GM12878 (cell line): ENCODE measurements around the gene KCTD16. TPM values are rescaled to one million over a fixed set of nuclear protein-coding genes. Genes with fewer than 3 reads are reported as not detected.

ENCODE experiments used
- ATAC-seq: fragments of 200-7000 bp; cut with Tn5 transposase; 3 replicates; pipeline ENCODE4 v1.9.1; 2020; ENCODE audit warnings: mild to moderate bottlenecking, moderate library complexity
- BruUV-seq: library from RNA; stranded (reverse); fragments of 400-500 nt; replicated peaks from 2 replicates; lab custom pipeline; 2021; lab: Mats Ljungman, UMichigan
- CTCF ChIA-PET: fragments of 300-600 bp; sonication (Branson Sonifier 250); formaldehyde crosslinking; extraction: SDS; loops from one replicate; lab custom pipeline; 2021; ENCODE audit warnings: inconsistent platforms; lab: Yijun Ruan, JAX
- POLR2A ChIA-PET: fragments of 350-600 bp; formaldehyde crosslinking; extraction: SDS; loops from one replicate; lab custom pipeline; 2021; ENCODE audit warnings: inconsistent platforms; lab: Charles Lee
- RAD21 ChIA-PET: fragments of 300-600 bp; sonication (Branson Sonifier 250); formaldehyde crosslinking; loops from one replicate; lab custom pipeline; 2023; ENCODE audit warnings: antibody characterized with exemption; ENCODE audit not compliant: unreplicated experiment; lab: Charles Lee
- SMC1A ChIA-PET: fragments of 300-600 bp; sonication (Branson Sonifier 250); formaldehyde crosslinking; loops from one replicate; lab custom pipeline; 2023; ENCODE audit not compliant: unreplicated experiment, uncharacterized antibody; lab: Charles Lee
- DNase-seq: peaks from one replicate; pipeline ENCODE4 v3.0.0-alpha.2; 2011; ENCODE audit warnings: low read depth, low spot score
- FAIRE-seq: peaks from 3 replicates; lab custom pipeline; 2011; peaks lifted over from hg19 to GRCh38; lab: Jason Lieb, UNC
- H2AFZ ChIP-seq: 2 replicates; pipeline ENCODE4 v1.6.0; 2011; ENCODE audit warnings: low read depth, low read length, control low read depth; ENCODE audit not compliant: control insufficient read depth
- H3K27ac ChIP-seq: 2 replicates; pipeline ENCODE4 v1.5.1; 2011; ENCODE audit warnings: control low read depth; ENCODE audit not compliant: control insufficient read depth, insufficient read depth
- H3K27me3 ChIP-seq, 2 experiments: replicated peaks in 1 of 2; 2 replicates each; pipeline versions ENCODE4 v1.6.0 to v1.6.1; 2011; ENCODE audit warnings: low read length in 1 of 2; ENCODE audit not compliant: control insufficient read depth in 2 of 2, insufficient read depth in 2 of 2
- H3K36me3 ChIP-seq, 2 experiments: 2 replicates each; pipeline ENCODE4 v1.5.1; 2011; ENCODE audit warnings: low read length in 1 of 2; ENCODE audit not compliant: control insufficient read depth in 2 of 2, insufficient read depth in 2 of 2
- H3K4me1 ChIP-seq: 2 replicates; pipeline ENCODE4 v1.6.1; 2011; ENCODE audit warnings: mild to moderate bottlenecking, low read length, moderate library complexity, mixed read lengths; ENCODE audit not compliant: control insufficient read depth, insufficient read depth
- H3K4me2 ChIP-seq: 2 replicates; pipeline ENCODE4 v1.6.0; 2011; ENCODE audit warnings: control low read depth; ENCODE audit not compliant: control insufficient read depth, insufficient read depth
- H3K4me3 ChIP-seq: fragments of 200-600 bp; sonication (generic); 2 replicates; pipeline ENCODE4 v1.5.1; 2016
- H3K79me2 ChIP-seq: 2 replicates; pipeline ENCODE4 v1.6.0; 2011; ENCODE audit warnings: low read length; ENCODE audit not compliant: control insufficient read depth, insufficient read depth
- H3K9ac ChIP-seq: 2 replicates; pipeline ENCODE4 v1.8.0; 2011; ENCODE audit warnings: low read length, control low read depth, mixed read lengths; ENCODE audit not compliant: control insufficient read depth, insufficient read depth
- H3K9me3 ChIP-seq: replicated peaks from 3 replicates; pipeline ENCODE4 v1.5.1; 2011; ENCODE audit warnings: mild to moderate bottlenecking, low read length; ENCODE audit not compliant: control insufficient read depth, insufficient read depth
- H4K20me1 ChIP-seq: 2 replicates; pipeline ENCODE4 v1.6.0; 2011; ENCODE audit not compliant: control insufficient read depth, insufficient read depth
- CREB1 ChIP-seq: IDR thresholded peaks from 2 replicates; pipeline ENCODE4 v1.6.1; 2012; ENCODE audit warnings: low read depth, mild to moderate bottlenecking, inconsistent platforms
- NFXL1 ChIP-seq: fragments of 450-650 bp; IDR thresholded peaks from 2 replicates; pipeline ENCODE4 v1.6.1; 2017; ENCODE audit warnings: antibody characterized with exemption, mild to moderate bottlenecking, borderline replicate concordance
- NFYB ChIP-seq: IDR thresholded peaks from 2 replicates; pipeline ENCODE4 v1.6.1; 2011; ENCODE audit warnings: low read depth, mild to moderate bottlenecking, low read length, improper control_type of control experiment, moderate library complexity; ENCODE audit not compliant: insufficient read depth
- NR2C2 ChIP-seq: IDR thresholded peaks from 2 replicates; pipeline ENCODE4 v1.6.1; 2011; ENCODE audit warnings: borderline replicate concordance, low read depth; ENCODE audit not compliant: control insufficient read depth, insufficient read length
- PAX5 ChIP-seq: IDR thresholded peaks from 2 replicates; pipeline ENCODE4 v1.6.1; 2011; ENCODE audit warnings: low read depth, low read length, borderline replicate concordance
- SPI1 ChIP-seq: IDR thresholded peaks from 2 replicates; pipeline ENCODE4 v1.6.1; 2011; ENCODE audit warnings: low read depth, mild to moderate bottlenecking, low read length, moderate library complexity, borderline replicate concordance; ENCODE audit not compliant: insufficient read depth
- SRF ChIP-seq, 2 experiments: IDR thresholded peaks; 2 replicates each; pipeline ENCODE4 v1.6.1; 2011; ENCODE audit warnings: low read depth in 2 of 2, low read length in 2 of 2, mild to moderate bottlenecking in 1 of 2, moderate library complexity in 1 of 2
- TCF3 ChIP-seq: IDR thresholded peaks from 2 replicates; pipeline ENCODE4 v1.6.1; 2012; ENCODE audit warnings: low read depth, mild to moderate bottlenecking, low read length, borderline replicate concordance; ENCODE audit not compliant: insufficient read depth
- ZBED1 ChIP-seq: IDR thresholded peaks from 2 replicates; pipeline ENCODE4 v1.6.1; 2016; ENCODE audit warnings: borderline replicate concordance
- ZNF207 ChIP-seq: fragments of 450-650 bp; IDR thresholded peaks from 2 replicates; pipeline ENCODE4 v1.6.1; 2014; ENCODE audit warnings: antibody characterized with exemption, mild to moderate bottlenecking, borderline replicate concordance
- WGBS: methylation state at CpG from one replicate; pipeline ENCODE4 v1.1.6; 2016; ENCODE audit warnings: low lambda C conversion rate; ENCODE audit not compliant: insufficient replicate concordance, insufficient coverage; ENCODE audit errors: missing lambda C conversion rate; 5-methylcytosine and 5-hydroxymethylcytosine counted together
- in situ Hi-C: fragments of 300-500 bp; cut with MboI; formaldehyde crosslinking; loops from 9 replicates; pipeline ENCODE4 v1.14.3; 2018; ENCODE audit warnings: mixed read lengths
- intact Hi-C: fragments of 100-400 bp; cut with micrococcal nuclease; formaldehyde crosslinking; loops from one replicate; pipeline ENCODE4 v1.14.2; 2022; ENCODE audit not compliant: unreplicated experiment
- polyA plus RNA-seq, 11 experiments: library from polyadenylated mRNA; depleted of rRNA in 4 of 11; unstranded in 6 of 11; stranded (reverse) in 5 of 11; fragments of >200 nt; fragmentation: Nextera tagmentation in 4 of 11; fragmentation: Illumina TruSeq in 1 of 11; extraction: Ambion mirVana in 4 of 11; extraction: Trizol in 1 of 11; gene quantifications; 1 replicate in 1 of 11; 2 replicates in 10 of 11; pipeline versions ENCODE4 v1.2.1 to v1.2.3, GENCODE V29; 2011 to 2016; ENCODE audit warnings: inconsistent platforms in 2 of 11, missing spikeins in 2 of 11, low read depth in 1 of 11
- total RNA-seq, 4 experiments: library from RNA; depleted of rRNA in 3 of 4; stranded (reverse); fragments of >200 nt in 3 of 4; fragmentation: Illumina TruSeq in 1 of 4; extraction: Trizol in 1 of 4; gene quantifications; 2 replicates each; pipeline versions ENCODE4 v1.2.1 to v1.2.3, GENCODE V29; 2013 to 2021

Gene KCTD16
- total and polyA plus RNA-seq, 10 of the 15 experiments (the other 5 are each of a cell fraction or from before 2014, with no cell fraction given): 0.03 to 0.10 (median 0.06) TPM; not detected in 3

DNA sequence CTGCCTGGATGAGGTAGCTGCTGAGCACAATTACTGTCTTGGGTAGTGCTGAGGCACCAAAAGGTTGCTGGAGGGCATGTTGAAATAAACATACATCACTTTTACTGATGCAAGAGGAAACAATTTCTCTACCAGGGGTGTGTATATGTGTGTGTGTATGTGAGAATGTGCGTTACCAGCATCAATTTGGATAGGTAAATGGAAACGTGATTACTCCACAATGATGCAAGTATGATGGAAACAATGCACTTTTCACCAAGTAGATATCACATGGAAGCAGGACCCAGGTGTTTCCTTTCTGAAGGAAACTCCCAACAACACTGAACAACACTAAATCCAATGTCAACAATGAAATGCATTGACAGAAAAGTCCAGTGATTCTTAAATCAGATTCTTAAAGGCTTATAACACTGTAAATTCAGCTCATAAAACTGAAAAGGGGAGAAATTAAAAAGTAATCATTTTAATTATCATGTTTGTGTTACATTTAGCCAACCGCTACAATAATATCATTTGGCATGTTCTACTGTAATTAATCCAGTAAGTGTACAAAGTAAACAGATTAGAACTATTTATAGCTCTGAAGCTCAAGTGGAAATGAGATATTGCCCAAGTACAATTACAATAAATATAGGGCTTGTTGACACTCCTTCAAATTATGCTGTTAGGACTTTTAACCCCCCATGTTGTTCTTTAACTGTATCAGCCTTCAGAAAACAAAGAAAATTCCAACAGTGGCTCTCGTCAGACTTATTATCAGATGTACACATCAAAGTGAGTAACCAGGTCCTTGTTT lies 25.5 kb upstream of the KCTD16 start:
- ChIA-PET POLR2A (no interaction called here), RAD21 (no interaction called here), SMC1A (no interaction called here), CTCF (no interaction called here)
- no peak for TF ChIP-seq NFXL1
- TF ChIP-seq SRF (IDR thresholded peaks at IDR 0.05; ENCODE audit: low read depth in 2 of 2, low read length in 2 of 2): no peak
- no peak for TF ChIP-seq ZBED1
- TF ChIP-seq NFYB: no peak
- no peak for TF ChIP-seq TCF3
- TF ChIP-seq CREB1: no peak
- TF ChIP-seq PAX5: no peak
- no peak for TF ChIP-seq NR2C2
- TF ChIP-seq SPI1: no peak
- TF ChIP-seq ZNF207: no peak
- FAIRE-seq (no peak), DNase-seq (no peak), ATAC-seq (no peak)
- BruUV-seq: no TSS peak
- Histone ChIP-seq H3K36me3 (no peaks in the 10 kb centered on the region), H3K27ac (no peak overlapping the region), H3K27me3 (no peaks in the 10 kb centered on the region; a peak in 1 of 4 replicates), H3K4me2 (no peak overlapping the region), H3K9ac (no peak overlapping the region), H3K9me3 (no peaks in the 10 kb centered on the region), H3K4me3 (no peak overlapping the region), H4K20me1 (no peaks in the 10 kb centered on the region), H2AFZ (no peak overlapping the region), H3K79me2 (no peaks in the 10 kb centered on the region), H3K4me1 (peaks cover 11% of the 10 kb centered on the region)
- in situ Hi-C loops: no loop called here
- 69% methylated on average over 4 of the region's 4 CpGs for WGBS
- intact Hi-C loops: loop anchor here (5.0 kb wide), 1 partner anchor 178 kb away; no protein-coding TSS in a partner anchor
